Amygdala (tissue), 56 donors: ENCODE results near the gene BLOC1S5.

ENCODE experiments used
- DNase-seq, 56 donors: peaks; one replicate each; lab custom pipeline; 2025; lab: John Stamatoyannopoulos, UW

The BLOC1S5 gene

GRCh38 chr6:8063761-8064637 is at the start of gene BLOC1S5:
Gene BLOC1S5, minus strand, starts transcription at chr6:8064389. Its CDS starts 13 bp downstream, at chr6:8064376.
- DNase-seq = peak; percentile 35 to 96 (median 91)

GRCh38 chr6:8113131-8113654 is 49.0 kb upstream of the BLOC1S5 start:
- DNase-seq = no peak

- DNase-seq = no peak
These were observed 46.5 kb upstream of the BLOC1S5 start for GRCh38 chr6:8110725-8111124.

- DNase-seq = no peak
These were observed 46.0 kb upstream of the BLOC1S5 start for GRCh38 chr6:8110117-8110721.

GRCh38 chr6:8108759-8109539 is 44.8 kb upstream of the BLOC1S5 start:
- DNase-seq = no peak

- peak in 1 of 56 donors; percentile 4 for DNase-seq
These were observed 44.0 kb upstream of the BLOC1S5 start for GRCh38 chr6:8108031-8108660.

GRCh38 chr6:8105791-8106190 is 41.6 kb upstream of the BLOC1S5 start:
- DNase-seq = no peak

GRCh38 chr6:8103726-8104125 is 39.5 kb upstream of the BLOC1S5 start:
- DNase-seq = no peak

- peak; percentile 38 to 97 (median 91) for DNase-seq
These were observed 38.2 kb upstream of the BLOC1S5 start, which contains the start of gene EEF1E1 for GRCh38 chr6:8102122-8102958. Gene EEF1E1, minus strand, starts transcription at chr6:8102548. Its CDS starts 27 bp downstream, at chr6:8102521.

GRCh38 chr6:8100159-8100854 is 36.1 kb upstream of the BLOC1S5 start:
- DNase-seq = no peak

- no peak for DNase-seq
These were observed 26.5 kb upstream of the BLOC1S5 start for GRCh38 chr6:8090650-8091049.

GRCh38 chr6:8088886-8089285 is 24.7 kb upstream of the BLOC1S5 start:
- no peak for DNase-seq

- no peak for DNase-seq
These were observed 23.9 kb upstream of the BLOC1S5 start for GRCh38 chr6:8087870-8088754.

GRCh38 chr6:8086755-8087306 is 22.6 kb upstream of the BLOC1S5 start:
- DNase-seq = no peak

GRCh38 chr6:8085053-8085511 is 20.9 kb upstream of the BLOC1S5 start:
- no peak for DNase-seq

- no peak for DNase-seq
These were observed 20.4 kb upstream of the BLOC1S5 start for GRCh38 chr6:8084586-8084985.
